ENCODE data around the gene ZBTB5.

GRCh38 chr9:37476930-37477329, 11.7 kb upstream of the ZBTB5 start:
- TF ChIP-seq ZNF274 (IDR thresholded peaks at IDR 0.05; ENCODE audit: low read depth, low read length): no peak
- no peak for TF ChIP-seq SUZ12 (IDR thresholded peaks at IDR 0.05; ENCODE audit: extremely low read depth, insufficient read depth, insufficient read length)
